Stimulated activated CD4-positive, alpha-beta T cell treated with anti-CD3 and anti-CD28 coated beads, Interleukin-4, amount 100 ng/mL, for 1 hour (primary cell): ENCODE results near the gene PPP2R2C.

Experiments
- DNase-seq: peaks from one replicate; pipeline ENCODE4 v3.0.0-alpha.2; 2020

The PPP2R2C gene

GRCh38 chr4:6299875-6300274, 172.5 kb downstream of the PPP2R2C start:
- no peak for DNase-seq

- no peak for DNase-seq
Observed at GRCh38 chr4:6298852-6299251, 173.6 kb downstream of the PPP2R2C start.

- DNase-seq: no peak
Observed at GRCh38 chr4:6298035-6298434, 174.4 kb downstream of the PPP2R2C start.

GRCh38 chr4:6297266-6297815, 175.1 kb downstream of the PPP2R2C start:
- DNase-seq: no peak

GRCh38 chr4:6296026-6296425, 176.4 kb downstream of the PPP2R2C start:
- no peak for DNase-seq

GRCh38 chr4:6295495-6295894, 176.9 kb downstream of the PPP2R2C start:
- DNase-seq: no peak

- DNase-seq: no peak
Observed at GRCh38 chr4:6294705-6295421, 177.6 kb downstream of the PPP2R2C start.

- no peak for DNase-seq
Observed at GRCh38 chr4:6293661-6294060, 178.8 kb downstream of the PPP2R2C start.

GRCh38 chr4:6293097-6293445, 179.3 kb downstream of the PPP2R2C start:
- no peak for DNase-seq

GRCh38 chr4:6292376-6293096, 179.9 kb downstream of the PPP2R2C start:
- no peak for DNase-seq

- no peak for DNase-seq
Observed at GRCh38 chr4:6291784-6292297, 180.6 kb downstream of the PPP2R2C start.

GRCh38 chr4:6290769-6291547, 181.5 kb downstream of the PPP2R2C start:
- no peak for DNase-seq

GRCh38 chr4:6290256-6290655, 182.2 kb downstream of the PPP2R2C start:
- no peak for DNase-seq

- DNase-seq: no peak
Observed at GRCh38 chr4:6288871-6289270, 183.5 kb downstream of the PPP2R2C start.

- DNase-seq: no peak
Observed at GRCh38 chr4:6288342-6288741, 184.1 kb downstream of the PPP2R2C start.

GRCh38 chr4:6287017-6287788, 185.2 kb downstream of the PPP2R2C start:
- DNase-seq: no peak

GRCh38 chr4:6283282-6283681, 189.1 kb downstream of the PPP2R2C start:
- DNase-seq: no peak

GRCh38 chr4:6282314-6282771, 190.1 kb downstream of the PPP2R2C start:
- no peak for DNase-seq

- DNase-seq: no peak
Observed at GRCh38 chr4:6281436-6282313, 190.7 kb downstream of the PPP2R2C start.

- no peak for DNase-seq
Observed at GRCh38 chr4:6280365-6280996, 191.9 kb downstream of the PPP2R2C start.
